HG02610 (cell line): Measurements from ENCODE around the gene SENP5.

Experiments used
- ATAC-seq: cut with Tn5 transposase; IDR thresholded peaks from one replicate; pipeline ENCODE4 v1.9.1; 2021; ENCODE audit warnings: mild to moderate bottlenecking, moderate library complexity; ENCODE audit not compliant: unreplicated experiment

Gene SENP5

DNA sequence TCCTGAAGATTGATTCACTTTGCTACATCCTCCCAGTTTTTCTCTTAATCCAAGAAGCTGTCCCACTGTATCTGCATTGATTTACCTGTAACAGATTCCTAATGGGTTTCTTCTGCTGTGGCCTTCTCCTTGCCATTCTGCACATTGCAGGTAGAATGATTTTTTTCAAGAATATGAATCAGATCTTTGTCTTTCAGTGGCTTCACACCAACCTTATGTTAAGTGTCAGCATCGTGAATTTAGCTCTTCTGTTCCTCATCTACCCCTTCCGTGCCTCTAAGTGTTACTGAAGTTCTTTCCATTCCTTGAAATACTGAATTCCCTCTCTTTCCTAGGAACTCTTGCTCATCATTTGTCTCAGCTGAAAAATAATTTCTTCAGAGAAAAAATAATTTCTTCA lies 7.5 kb downstream of the SENP5 start:
- no peak for ATAC-seq

DNA sequence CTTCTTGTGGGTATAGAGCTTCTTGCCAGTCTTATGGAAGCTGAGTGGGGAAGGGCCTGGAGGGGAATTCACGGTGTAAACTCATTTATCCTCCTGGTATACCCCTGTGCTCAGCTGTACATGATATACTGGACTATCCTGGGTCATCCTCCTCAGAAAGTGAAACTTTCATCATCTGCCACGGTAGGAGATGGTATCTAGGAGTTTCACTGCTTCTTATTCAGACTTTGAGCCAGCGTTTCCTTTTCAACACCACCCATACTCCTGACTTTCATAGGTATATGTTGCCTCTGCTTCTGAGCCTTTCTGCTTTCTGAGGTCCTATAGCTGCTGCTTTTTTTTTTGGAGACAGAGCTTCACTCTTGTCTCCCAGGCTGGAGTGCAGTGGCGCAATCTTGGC lies 15.6 kb downstream of the SENP5 start:
- ATAC-seq = no peak

DNA sequence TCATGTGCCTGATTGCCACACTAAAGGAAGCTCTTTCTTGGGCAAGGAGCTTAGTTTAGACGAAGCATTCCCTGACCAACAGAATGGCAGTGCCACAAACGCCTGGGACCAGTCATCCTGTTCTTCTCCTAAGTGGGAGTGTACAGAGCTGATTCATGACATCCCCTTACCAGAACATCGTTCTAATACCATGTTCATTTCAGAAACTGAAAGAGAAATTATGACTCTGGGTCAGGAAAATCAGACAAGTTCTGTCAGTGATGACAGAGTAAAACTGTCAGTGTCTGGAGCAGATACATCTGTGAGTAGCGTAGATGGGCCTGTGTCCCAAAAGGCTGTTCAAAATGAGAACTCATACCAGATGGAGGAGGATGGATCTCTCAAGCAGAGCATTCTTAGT lies 18.4 kb downstream of the SENP5 start:
- ATAC-seq = no peak

DNA sequence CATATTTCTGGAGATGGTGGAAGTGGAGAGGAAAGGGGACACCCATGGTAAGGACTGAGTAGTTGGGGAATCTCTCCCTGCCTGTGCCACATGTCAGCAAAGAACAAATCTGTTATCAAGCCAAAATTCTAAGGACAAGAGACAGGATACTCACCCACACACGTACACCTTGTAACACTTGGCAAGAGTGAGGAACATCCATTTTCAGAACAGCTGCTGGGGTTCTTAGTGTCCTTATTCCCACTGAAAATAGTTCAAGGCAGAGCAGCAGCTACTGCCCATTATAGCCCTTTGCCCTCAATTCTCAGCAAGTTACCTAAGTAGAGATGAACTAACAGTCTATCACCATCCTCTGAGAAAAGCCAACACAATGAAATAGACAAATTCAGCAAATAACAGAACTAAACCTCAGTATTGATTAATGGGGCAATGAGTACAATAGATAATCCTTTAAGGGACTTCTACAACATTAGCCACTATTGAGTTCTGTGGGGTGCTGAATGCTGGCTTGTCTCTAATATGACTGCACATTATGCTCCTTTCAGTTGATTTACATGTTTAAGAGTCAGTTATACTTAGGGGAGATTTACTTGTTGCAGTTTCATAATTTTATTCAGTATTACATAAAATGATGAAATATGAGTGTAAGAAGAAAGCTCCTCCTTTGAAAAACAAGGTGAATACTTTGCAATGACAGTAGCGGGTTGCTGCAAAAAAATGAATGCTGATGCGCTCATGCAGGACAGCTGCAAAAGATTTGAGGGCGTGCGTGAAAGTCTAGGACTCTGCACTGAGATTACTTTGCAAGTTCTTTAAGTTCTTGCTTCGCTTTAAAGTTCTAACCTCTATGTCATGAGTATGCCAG lies 22.4 kb downstream of the SENP5 start:
- ATAC-seq = no peak

DNA sequence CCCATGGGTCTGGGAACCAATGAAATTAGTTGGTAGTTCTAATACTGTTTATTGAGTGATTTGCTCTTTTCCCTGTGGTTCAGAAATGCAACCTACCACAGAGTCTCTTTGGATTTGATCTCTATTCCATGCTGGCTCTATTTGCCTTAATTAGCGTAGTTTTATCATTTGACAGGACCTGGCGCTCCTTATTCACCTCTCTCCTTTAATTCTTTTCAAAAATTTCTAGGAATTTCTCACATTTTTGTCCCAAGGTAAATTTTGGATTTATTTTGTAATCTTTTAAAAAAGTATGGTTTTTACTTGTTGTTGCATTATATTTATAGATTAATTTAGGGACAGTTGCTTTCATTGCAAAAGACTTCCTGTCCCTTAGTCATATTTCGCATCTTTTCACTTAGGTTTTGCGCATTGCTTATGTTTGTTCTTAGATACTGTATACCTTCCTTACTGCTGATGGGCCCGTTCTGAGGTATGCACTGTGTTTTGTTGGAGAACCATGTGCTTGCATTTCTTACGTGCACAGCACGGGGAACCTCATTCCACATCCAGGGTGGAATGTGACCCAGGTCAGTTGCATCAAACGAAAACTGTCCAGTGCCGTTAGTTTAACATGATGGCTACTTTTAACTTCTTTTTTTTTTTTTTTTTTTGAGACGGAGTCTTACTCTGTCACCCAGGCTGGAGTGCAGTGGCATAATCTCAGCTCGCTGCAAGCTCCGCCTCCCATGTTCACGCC lies 27.0 kb downstream of the SENP5 start:
- ATAC-seq = no peak

DNA sequence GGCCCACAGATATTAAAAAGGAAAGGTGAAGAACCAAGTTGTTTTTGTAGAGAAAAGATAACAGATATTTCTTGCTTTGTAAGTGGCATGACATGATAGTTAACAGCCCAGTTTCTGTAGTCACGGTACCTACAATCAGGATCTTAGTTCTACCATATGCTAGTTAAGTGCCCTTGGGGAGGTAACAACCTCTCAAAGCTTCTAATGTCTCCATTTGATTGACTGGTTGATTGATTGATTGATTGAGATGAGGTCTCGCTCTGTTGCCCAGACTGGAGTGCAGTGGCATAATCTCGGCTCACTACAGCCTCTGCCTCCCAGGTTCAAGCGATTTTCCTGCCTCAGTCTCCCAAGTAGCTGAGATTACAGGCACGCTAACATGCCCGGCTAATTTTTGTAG lies 28.5 kb downstream of the SENP5 start:
- ATAC-seq = no peak

DNA sequence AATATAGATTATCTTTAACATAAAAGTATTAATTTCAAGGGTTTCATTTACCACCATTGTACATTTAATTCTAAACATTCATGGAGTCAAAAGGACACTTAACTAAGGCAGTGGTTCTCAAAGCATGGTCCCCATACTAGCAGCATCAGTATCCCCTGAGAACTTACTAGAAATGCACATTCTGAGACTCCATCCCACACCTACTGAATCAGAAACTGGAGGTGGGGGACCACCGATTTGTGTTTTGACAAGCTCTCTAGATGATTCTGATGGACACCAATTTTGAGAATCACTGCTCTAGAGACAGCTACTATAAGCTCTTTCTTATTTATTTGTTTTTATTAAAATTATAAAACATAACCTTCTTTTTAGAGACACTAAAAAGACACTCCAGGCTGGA lies 34.0 kb downstream of the SENP5 start:
- no peak for ATAC-seq

DNA sequence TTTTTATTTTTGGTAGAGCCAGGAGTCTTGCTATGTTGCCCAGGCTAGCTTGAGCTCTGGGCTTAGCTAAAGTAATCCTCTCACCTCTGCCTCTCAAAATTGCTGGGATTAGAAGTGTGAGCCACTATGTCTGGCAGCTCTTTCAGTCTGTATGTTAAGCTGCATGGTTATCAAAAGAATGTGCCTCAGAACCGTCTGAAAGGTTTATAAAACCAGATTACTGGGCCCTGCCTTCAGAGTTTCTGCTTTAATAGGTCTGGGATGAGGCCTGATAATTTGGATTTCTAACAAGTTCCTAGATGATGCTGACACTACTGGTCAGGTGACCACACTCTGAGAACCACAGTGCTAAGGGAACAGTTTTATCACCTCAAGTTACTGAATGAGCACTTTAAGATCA lies 34.6 kb downstream of the SENP5 start:
- no peak for ATAC-seq

DNA sequence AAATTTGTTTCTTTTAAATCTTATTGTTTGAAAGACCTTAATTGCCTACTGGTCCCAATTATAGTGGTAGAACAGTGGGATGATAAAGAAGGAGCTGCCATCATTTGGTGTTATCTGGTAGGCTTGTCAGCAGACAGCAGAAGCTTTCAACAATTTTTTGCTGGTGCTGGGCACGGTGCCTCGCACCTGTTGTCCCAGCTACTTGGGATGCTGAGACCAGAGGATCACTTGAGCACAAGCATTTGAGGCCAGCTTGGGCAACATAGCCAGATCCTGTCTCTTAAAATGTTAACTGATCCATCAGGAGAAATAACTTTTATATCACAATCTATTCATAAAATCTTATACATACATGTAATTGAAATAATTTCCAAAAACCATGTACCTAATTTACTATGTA lies 36.0 kb downstream of the SENP5 start:
- no peak for ATAC-seq

DNA sequence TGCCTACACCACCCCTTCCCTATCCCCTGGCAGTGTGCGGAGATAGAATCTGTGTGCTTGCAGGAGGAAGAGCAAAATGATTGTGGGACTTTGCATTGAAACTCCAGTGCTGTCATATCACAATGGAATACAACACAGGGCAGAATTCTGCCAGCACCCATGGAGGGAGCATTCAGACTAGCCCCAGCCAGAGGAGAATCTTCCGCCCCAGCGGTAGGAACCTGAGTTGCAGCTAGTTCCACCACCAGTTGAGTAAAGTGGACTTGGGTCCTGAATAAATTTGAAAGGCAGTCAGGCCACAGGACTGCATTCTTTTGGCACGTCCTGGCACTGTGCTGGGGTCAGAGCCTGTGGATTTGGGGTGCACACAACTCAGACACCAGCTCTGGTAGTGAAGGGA lies 47.1 kb downstream of the SENP5 start:
- no peak for ATAC-seq

DNA sequence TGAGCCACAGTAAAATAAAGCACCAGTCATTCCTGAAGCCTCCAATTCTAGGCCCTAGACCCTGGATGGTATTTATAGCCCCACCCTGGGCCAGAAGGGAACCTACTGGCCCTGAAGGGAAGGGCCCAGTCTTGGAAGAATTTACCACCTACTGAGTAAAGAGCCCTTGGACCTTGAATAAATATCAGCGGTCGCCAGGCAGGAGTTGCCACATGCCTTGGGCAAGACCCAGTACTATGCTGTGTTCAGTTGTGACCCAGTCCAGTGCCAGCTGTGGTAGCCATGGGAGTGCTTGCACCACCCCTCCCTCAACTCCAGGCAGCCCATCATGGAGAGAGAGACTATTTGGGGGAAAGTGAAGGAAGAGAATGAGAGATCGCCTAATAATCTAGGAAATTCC lies 47.7 kb downstream of the SENP5 start:
- ATAC-seq = no peak

DNA sequence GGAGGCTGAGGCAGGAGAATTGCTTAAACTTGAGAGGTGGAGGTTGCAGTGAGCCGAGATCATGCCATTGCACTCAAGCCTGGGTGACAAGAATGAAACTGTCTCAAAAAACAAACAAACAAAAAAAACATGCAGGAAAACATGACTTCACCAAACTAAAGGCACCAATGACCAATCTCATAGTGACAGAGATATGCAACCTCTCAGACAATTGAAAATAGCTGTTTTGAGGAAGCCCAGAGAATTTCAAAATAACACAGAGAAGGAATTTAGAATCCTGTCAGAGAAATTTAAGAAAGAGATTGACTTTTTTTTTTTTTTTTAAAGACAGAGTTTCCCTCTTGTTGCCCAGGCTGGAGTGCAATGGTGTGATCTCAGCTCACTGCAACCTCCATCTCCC lies 48.5 kb downstream of the SENP5 start:
- ATAC-seq = no peak

DNA sequence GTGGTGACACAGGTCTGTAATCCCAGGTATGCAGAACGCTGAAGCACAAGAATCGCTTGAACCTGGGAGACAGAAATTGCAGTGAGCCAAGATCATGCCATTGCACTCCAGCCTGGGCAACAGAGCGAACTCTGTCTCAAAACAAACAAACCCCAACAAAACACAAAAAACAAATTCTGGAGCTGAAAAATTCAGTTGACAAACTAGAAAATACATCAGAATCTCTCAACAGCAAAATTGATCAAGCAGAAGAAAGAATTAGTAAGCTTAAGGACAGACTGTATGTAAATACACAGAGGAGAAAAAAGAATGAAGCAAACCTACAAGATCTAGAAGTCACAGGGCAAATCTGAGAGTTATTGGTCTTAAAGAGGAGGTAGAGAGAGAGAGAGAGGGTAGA lies 49.3 kb downstream of the SENP5 start:
- ATAC-seq = no peak

DNA sequence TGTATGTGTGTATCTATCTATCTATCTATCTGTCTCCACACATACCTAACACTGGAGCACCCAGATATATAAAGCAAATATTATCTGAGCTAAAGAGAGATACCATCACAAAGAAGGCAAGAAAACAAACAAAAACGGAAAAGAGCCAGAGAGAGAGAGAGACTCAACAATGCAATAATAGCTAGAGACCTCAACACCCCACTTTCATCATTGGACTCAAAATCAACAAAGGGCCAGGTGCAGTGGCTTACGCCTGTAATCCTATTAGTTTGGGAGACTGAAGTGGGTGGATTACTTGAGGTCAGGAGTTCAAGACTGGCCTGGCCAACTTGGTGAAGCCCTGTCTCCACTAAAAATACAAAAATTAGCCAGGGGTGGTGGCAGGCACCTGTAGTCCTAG lies 51.2 kb downstream of the SENP5 start:
- ATAC-seq = no peak

DNA sequence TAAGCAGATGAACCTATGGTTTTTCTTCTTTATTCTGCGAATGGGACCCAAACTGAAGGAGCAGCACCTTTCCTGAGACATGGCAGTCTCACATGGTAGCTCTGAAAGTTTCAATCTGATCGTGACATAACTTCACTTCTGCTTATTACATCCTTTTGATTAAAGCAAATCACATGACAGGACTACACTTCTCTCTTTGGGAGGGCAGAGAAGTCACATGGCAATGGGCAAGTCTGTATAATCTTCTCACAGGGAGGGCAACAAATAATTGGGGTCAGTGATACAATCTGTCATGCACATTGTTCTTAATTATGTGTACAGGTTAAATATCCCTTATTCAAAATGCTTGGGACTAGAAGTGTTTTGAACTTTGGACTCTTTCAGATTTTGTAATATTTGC lies 53.0 kb downstream of the SENP5 start:
- ATAC-seq = no peak

DNA sequence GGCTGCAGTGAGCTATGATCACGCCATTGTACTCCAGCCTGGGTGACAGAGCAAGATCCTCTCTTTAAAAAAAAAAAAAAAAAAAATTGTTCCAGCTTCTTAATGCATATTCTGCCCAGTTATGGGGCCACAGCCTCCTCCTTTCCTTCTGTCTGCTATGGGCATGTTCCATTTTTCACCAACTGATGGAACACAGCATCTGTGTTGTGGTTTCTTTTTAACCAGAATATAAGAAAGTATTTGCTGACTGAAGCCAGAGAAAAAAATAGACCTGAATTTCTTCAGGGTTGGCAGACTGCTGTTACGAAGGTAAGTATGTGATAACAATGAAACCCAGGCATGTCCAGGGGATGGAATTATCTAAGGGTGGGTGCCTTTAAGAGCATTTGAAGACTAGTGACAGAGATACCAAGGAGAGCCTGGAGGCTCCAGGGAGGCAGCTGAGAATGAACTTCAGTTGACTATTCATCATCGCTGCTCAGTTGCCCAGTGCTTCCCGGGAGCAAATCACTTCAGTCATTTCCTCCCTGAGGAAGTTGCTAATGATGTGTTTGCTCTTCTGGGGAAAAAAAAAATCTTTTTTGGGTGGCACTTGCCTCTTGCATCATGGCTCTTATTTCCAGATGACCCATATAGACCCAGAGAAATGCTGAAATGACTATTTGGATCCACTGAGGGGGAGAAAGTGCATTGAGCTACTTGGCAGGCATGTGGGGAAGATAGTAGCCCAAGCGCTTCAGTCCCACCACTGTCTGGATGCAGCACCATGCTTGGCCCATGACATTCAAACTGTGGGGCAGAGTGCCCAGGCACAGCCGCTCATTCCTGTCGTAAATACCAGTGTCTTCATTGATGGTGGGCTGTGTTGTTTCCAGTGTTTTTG lies 60.1 kb downstream of the SENP5 start:
- no peak for ATAC-seq

DNA sequence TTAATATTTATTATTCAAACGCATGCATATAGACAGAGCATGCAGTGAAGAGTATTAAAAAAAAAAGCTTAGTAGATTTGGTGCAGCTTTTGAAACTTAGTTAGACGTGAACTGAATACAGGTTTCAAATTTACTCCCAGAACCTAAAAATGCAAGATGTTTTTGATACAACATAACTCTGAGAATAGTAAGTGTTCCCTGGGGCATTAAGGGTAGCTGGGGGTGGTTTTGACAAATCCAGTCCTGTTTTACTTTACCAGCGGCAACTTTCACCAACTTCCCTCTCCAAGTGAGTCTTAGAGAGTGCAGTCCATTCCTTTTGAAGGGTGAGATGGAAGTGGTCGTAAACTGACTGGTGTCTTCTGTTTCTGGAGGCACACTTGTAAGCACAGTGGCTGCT lies 63.4 kb downstream of the SENP5 start:
- no peak for ATAC-seq

DNA sequence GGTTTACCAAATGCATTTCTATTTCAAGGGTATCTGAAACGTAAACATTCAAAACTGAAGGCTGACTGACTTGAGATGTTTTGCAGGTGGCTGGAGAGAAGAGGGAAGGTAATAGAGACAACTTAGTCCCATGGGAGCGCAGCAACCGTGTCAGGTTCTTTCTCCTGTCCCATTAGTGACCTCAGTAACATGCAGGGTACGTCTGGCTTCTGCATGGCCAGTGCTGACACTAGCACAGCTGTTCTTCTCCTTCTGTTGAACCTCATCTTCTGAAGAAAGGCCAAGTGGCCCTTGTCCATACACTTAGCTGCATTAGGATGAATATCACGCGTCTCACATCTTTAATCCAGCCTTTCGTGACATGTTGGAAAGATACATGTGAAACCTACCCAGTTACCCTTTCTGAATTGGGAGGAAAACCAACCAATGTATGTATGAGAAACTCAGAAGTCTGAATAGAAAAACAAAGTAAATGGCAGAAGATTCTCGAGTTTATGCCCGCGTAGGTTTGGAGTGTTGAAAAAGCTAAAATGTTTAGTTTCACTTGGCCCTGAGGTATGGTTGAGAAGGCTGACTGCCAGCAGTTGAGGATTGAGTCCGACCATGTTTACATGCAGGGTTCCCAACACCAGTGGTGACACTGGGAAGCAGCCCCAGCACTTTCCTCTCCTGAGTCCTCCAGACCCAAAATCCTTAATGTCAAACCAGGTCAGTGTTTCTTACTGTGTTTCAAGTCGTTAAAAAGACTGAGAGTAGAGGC lies 64.3 kb downstream of the SENP5 start:
- ATAC-seq = no peak

DNA sequence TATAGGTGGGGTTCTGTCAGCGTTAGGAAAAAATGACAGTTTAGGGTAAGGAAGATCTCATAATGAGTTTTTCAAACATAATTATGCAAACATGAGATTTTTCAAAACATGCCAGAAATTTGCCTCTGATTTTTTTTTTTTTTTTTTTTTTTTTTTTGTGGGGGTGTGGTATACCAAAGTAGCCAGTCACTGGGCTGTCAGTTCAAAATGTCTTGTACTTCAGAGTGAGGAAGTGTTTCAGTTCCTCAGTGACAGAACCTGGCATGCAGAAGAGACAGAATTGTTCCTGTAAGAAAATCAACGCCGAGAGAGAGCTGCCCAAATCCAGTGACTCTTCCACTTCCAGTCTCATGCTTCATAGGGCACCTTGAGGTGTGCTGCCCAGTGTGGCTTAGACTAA lies 64.9 kb downstream of the SENP5 start:
- ATAC-seq = no peak

DNA sequence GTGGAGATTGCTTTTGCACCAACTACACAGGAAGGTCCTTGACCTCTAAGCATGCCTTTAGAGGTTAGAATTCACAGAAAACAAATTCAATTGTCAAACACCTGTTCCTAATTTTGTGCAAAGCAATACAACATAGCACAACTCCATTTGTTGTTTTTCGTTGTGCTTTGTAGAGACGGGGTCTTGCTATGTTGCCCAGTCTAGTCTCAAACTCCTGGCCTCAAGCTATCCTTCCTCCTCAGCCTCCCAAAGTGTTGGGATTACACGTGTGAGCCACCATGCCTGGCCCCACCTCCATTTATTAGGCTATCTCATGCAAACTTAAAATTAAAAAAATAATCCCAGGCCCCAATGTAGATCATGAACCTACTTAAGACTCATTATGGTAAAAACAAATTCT lies 68.6 kb downstream of the SENP5 start:
- ATAC-seq = no peak

DNA sequence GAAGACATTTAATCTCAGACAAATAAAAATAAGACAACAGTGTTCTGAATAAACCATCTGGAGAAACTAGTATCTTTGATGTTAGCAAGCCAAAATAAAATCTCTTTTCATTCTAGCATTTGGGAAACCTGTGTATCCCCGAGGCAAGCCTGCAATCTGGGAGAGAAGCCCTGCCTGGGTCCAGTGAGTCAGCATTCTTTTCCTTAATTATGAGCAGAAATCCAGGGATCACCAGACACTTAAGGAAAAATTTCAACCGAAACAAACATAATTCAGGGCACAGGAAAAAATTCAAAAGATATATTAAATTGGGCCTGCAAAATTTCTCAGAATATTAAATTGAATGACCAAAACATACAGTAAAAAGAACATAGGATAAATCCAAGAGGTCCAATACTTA lies 70.4 kb downstream of the SENP5 start:
- no peak for ATAC-seq
